Neural cell (in vitro differentiated cells): ENCODE data around the gene C3orf62.

ENCODE experiments used
- EZH2 ChIP-seq: fragments of 200-600, 300-800 bp; shearing (Covaris generic), sonication (generic); IDR thresholded peaks from 2 replicates; pipeline ENCODE4 v1.6.1; 2014; ENCODE audit warnings: antibody characterized with exemption, low read length, borderline replicate concordance, mild to moderate bottlenecking; ENCODE audit not compliant: insufficient read depth, poor library complexity, severe bottlenecking
- POLR2AphosphoS5 ChIP-seq: IDR thresholded peaks from 2 replicates; pipeline ENCODE4 v1.6.1; 2012

GRCh38 chr3:49313896-49314688 is 37.1 kb upstream of the C3orf62 start:
- TF ChIP-seq EZH2 (no peak), POLR2AphosphoS5 (no peak)
